CD4-positive, CD25-positive, alpha-beta regulatory T cell (primary cell): ENCODE data around the gene ATG4B. TPM values are rescaled to one million over a fixed set of nuclear protein-coding genes. Genes with fewer than 3 reads are reported as not detected.

Experiments used
- ATAC-seq, 2 donors: fragments of 150-1000 bp; cut with Tn5 transposase; one replicate each; pipeline ENCODE4 v1.10.0; 2021; ENCODE audit warnings: low read depth in 2 of 2, moderate number of reproducible peaks in 2 of 2, moderate library complexity in 1 of 2
- DNase-seq, 3 donors: peaks; one replicate each; pipeline versions ENCODE4 v3.0.0 to v3.0.0-alpha.2; 2012 to 2022; ENCODE audit warnings: mixed read lengths in 1 of 3
- H3K27ac ChIP-seq: one replicate; pipeline ENCODE4 v1.7.0; 2013; ENCODE audit warnings: mild to moderate bottlenecking, low read length; ENCODE audit not compliant: insufficient read depth, poor library complexity, severe bottlenecking
- H3K27me3 ChIP-seq: one replicate; pipeline ENCODE4 v1.7.0; 2013; ENCODE audit warnings: low read length; ENCODE audit not compliant: control insufficient read depth, insufficient read depth
- H3K36me3 ChIP-seq: one replicate; pipeline ENCODE4 v1.7.0; 2013; ENCODE audit warnings: mild to moderate bottlenecking, low read length, moderate library complexity; ENCODE audit not compliant: control insufficient read depth, insufficient read depth
- H3K4me1 ChIP-seq: 2 replicates; pipeline ENCODE4 v1.7.0; 2013; ENCODE audit warnings: mild to moderate bottlenecking, low read length; ENCODE audit not compliant: insufficient read depth, control insufficient read depth, poor library complexity, severe bottlenecking
- H3K4me3 ChIP-seq: one replicate; pipeline ENCODE4 v1.7.0; 2013; ENCODE audit warnings: low read depth, mild to moderate bottlenecking, low read length, moderate library complexity
- H3K9me3 ChIP-seq, 2 experiments: 1 replicate in 1 of 2; 2 replicates in 1 of 2; pipeline ENCODE4 v1.7.0; 2013; ENCODE audit warnings: low read length in 2 of 2, mild to moderate bottlenecking in 1 of 2, moderate library complexity in 1 of 2; ENCODE audit not compliant: control insufficient read depth in 2 of 2
- H3K27ac Mint-ChIP-seq, 3 donors: one replicate each; pipeline ENCODE4 v1.8.0; 2020 to 2022; ENCODE audit warnings: mild to moderate bottlenecking in 3 of 3, mixed read lengths in 3 of 3, moderate library complexity in 2 of 3
- H3K27me3 Mint-ChIP-seq: one replicate; pipeline ENCODE4 v1.8.0; 2022; ENCODE audit warnings: mild to moderate bottlenecking, mixed read lengths
- H3K36me3 Mint-ChIP-seq: one replicate; pipeline ENCODE4 v1.8.0; 2020; ENCODE audit warnings: mixed read lengths
- H3K4me1 Mint-ChIP-seq, 4 donors: one replicate each; pipeline ENCODE4 v1.8.0; 2020 to 2022; ENCODE audit warnings: mixed read lengths in 4 of 4, mild to moderate bottlenecking in 1 of 4
- H3K4me3 Mint-ChIP-seq, 4 donors: one replicate each; pipeline ENCODE4 v1.8.0; 2020 to 2022; ENCODE audit warnings: mild to moderate bottlenecking in 4 of 4, mixed read lengths in 4 of 4, moderate library complexity in 3 of 4
- H3K9me3 Mint-ChIP-seq, 7 donors: one replicate each; pipeline ENCODE4 v1.8.0; 2020 to 2022; ENCODE audit warnings: mixed read lengths in 7 of 7, mild to moderate bottlenecking in 3 of 7, moderate library complexity in 2 of 7
- polyA plus RNA-seq, 4 donors: library from polyadenylated mRNA; unstranded; fragments of 300-500 nt; fragmentation: Illumina TruSeq; gene quantifications; one replicate each; pipeline ENCODE4 v1.2.3, GENCODE V29; 2021
- total RNA-seq: library from RNA; stranded (reverse); gene quantifications from one replicate; pipeline ENCODE4 v1.2.3, GENCODE V29; 2022

Gene ATG4B
- total and polyA plus RNA-seq, 5 donors from 2014 or later = 43.7 to 158 (median 56.8) TPM

- ATAC-seq = no peak
Measured at GRCh38 chr2:241720099-241720498, 82.6 kb downstream of the ATG4B start.

GRCh38 chr2:241720560-241720959 is 83.1 kb downstream of the ATG4B start:
- no peaks in the 10 kb centered on the region for H3K4me1 ChIP-seq
- H3K9me3 ChIP-seq = peaks cover 0 to 6% of the 10 kb centered on the region in 2 experiments
- DNase-seq = no peak
- H3K27me3 Mint-ChIP-seq = no peaks in the 10 kb centered on the region
- H3K4me3 ChIP-seq = no peak overlapping the region
- H3K9me3 Mint-ChIP-seq = peaks cover 0 to 2% (median 0%) of the 10 kb centered on the region in 7 donors
- H3K36me3 Mint-ChIP-seq = peaks cover 41% of the 10 kb centered on the region
- H3K27ac Mint-ChIP-seq = no peak overlapping the region
- peaks cover 44% of the 10 kb centered on the region for H3K36me3 ChIP-seq
- no peaks in the 10 kb centered on the region for H3K27me3 ChIP-seq
- H3K27ac ChIP-seq = no peak overlapping the region
- ATAC-seq = no peak
- H3K4me1 Mint-ChIP-seq = peaks cover 0 to 4% (median 1%) of the 10 kb centered on the region in 4 donors
- no peak overlapping the region for H3K4me3 Mint-ChIP-seq

More at GRCh38 chr2:241720099-241720498, 82.6 kb downstream of the ATG4B start:
- no peak for DNase-seq
- Mint-ChIP-seq H3K27me3 (no peaks in the 10 kb centered on the region), H3K27ac (no peak overlapping the region), H3K4me1 (peaks cover 0 to 4% (median 1%) of the 10 kb centered on the region in 4 donors), H3K36me3 (peaks cover 39% of the 10 kb centered on the region), H3K4me3 (no peak overlapping the region), H3K9me3 (peaks cover 0 to 2% (median 0%) of the 10 kb centered on the region in 7 donors)
- no peak overlapping the region for H3K4me3 ChIP-seq
- no peak overlapping the region for H3K27ac ChIP-seq
- H3K27me3 ChIP-seq = no peaks in the 10 kb centered on the region
- H3K36me3 ChIP-seq = peaks cover 44% of the 10 kb centered on the region
- H3K4me1 ChIP-seq = no peaks in the 10 kb centered on the region
- H3K9me3 ChIP-seq = peaks cover 0 to 6% of the 10 kb centered on the region in 2 experiments

GRCh38 chr2:241721852-241722251 is 84.4 kb downstream of the ATG4B start:
- H3K27me3 Mint-ChIP-seq = no peaks in the 10 kb centered on the region
- no peak overlapping the region for H3K27ac Mint-ChIP-seq
- Histone ChIP-seq H3K4me3 (no peak overlapping the region), H3K27me3 (no peaks in the 10 kb centered on the region), H3K36me3 (peaks cover 44% of the 10 kb centered on the region), H3K27ac (no peak overlapping the region), H3K4me1 (no peaks in the 10 kb centered on the region), H3K9me3 (peaks cover 0 to 6% of the 10 kb centered on the region in 2 experiments)
- H3K9me3 Mint-ChIP-seq = no peaks in the 10 kb centered on the region
- DNase-seq = no peak
- ATAC-seq = no peak
- H3K4me3 Mint-ChIP-seq = no peak overlapping the region
- H3K36me3 Mint-ChIP-seq = peaks cover 41% of the 10 kb centered on the region
- peaks cover 0 to 4% (median 1%) of the 10 kb centered on the region in 4 donors for H3K4me1 Mint-ChIP-seq

- no peak overlapping the region for H3K27ac ChIP-seq
- peaks cover 38% of the 10 kb centered on the region for H3K36me3 ChIP-seq
- H3K36me3 Mint-ChIP-seq = peaks cover 35% of the 10 kb centered on the region
- H3K4me3 Mint-ChIP-seq = no peak overlapping the region
- H3K27me3 ChIP-seq = no peaks in the 10 kb centered on the region
- no peaks in the 10 kb centered on the region for H3K9me3 Mint-ChIP-seq
- H3K4me1 ChIP-seq = no peaks in the 10 kb centered on the region
- peaks cover 0 to 4% (median 0%) of the 10 kb centered on the region in 4 donors for H3K4me1 Mint-ChIP-seq
- H3K27ac Mint-ChIP-seq = no peak overlapping the region
- H3K27me3 Mint-ChIP-seq = no peaks in the 10 kb centered on the region
- no peak overlapping the region for H3K4me3 ChIP-seq
- H3K9me3 ChIP-seq = peaks cover 0 to 6% of the 10 kb centered on the region in 2 experiments
- DNase-seq (no peak), ATAC-seq (no peak)
Measured at GRCh38 chr2:241722896-241723454, 85.5 kb downstream of the ATG4B start.

Other genes with a start within 250 kb of the ATG4B start
- 117 TPM for gene STK25, start 129.1 kb upstream of the ATG4B start, total RNA-seq
- 10 to 100 TPM; 79.7 to 99.6 (median 86.5) TPM for gene STK25, start 129.1 kb upstream of the ATG4B start, polyA plus RNA-seq
- not detected for gene BOK, start 78.9 kb upstream of the ATG4B start, total RNA-seq
- not detected for gene BOK, start 78.9 kb upstream of the ATG4B start, polyA plus RNA-seq
- gene THAP4, start 535 bp upstream of the ATG4B start, total RNA-seq = 47.8 TPM
- 10 to 100 TPM; 37.5 to 42.8 (median 39.6) TPM for gene THAP4, start 535 bp upstream of the ATG4B start, polyA plus RNA-seq
- 13.1 TPM for gene DTYMK, start 49.1 kb downstream of the ATG4B start, total RNA-seq
- 10 to 100 TPM; 32.2 to 45.6 (median 39.9) TPM for gene DTYMK, start 49.1 kb downstream of the ATG4B start, polyA plus RNA-seq
- 64.8 TPM for gene ING5, start 64.3 kb downstream of the ATG4B start, total RNA-seq
- gene ING5, start 64.3 kb downstream of the ATG4B start, polyA plus RNA-seq = 10 to 100 TPM; 16.7 to 27.3 (median 19.1) TPM
- gene D2HGDH, start 96.9 kb downstream of the ATG4B start, total RNA-seq = 38.4 TPM
- gene D2HGDH, start 96.9 kb downstream of the ATG4B start, polyA plus RNA-seq = 1 to 10 TPM in 3 of 4 donors, under 1 TPM in 1; 0.73 to 3.7 (median 3.0) TPM
- gene GAL3ST2, start 139.1 kb downstream of the ATG4B start, total RNA-seq = 1.1 TPM
- gene GAL3ST2, start 139.1 kb downstream of the ATG4B start, polyA plus RNA-seq = not detected
- gene NEU4, start 171.5 kb downstream of the ATG4B start, total RNA-seq = 3.8 TPM
- under 1 TPM in 2 of 4 donors, not detected in 2; 0.16 to 0.67 TPM for gene NEU4, start 171.5 kb downstream of the ATG4B start, polyA plus RNA-seq
- gene PDCD1, start 221.2 kb downstream of the ATG4B start, total RNA-seq = 12.3 TPM
- gene PDCD1, start 221.2 kb downstream of the ATG4B start, polyA plus RNA-seq = 1 to 10 TPM; 6.0 to 8.6 (median 6.6) TPM
- gene RTP5, start 232.0 kb downstream of the ATG4B start, total RNA-seq = 0.44 TPM
- not detected for gene RTP5, start 232.0 kb downstream of the ATG4B start, polyA plus RNA-seq